Measurements from ENCODE around the gene STEEP1.

The STEEP1 gene

DNA sequence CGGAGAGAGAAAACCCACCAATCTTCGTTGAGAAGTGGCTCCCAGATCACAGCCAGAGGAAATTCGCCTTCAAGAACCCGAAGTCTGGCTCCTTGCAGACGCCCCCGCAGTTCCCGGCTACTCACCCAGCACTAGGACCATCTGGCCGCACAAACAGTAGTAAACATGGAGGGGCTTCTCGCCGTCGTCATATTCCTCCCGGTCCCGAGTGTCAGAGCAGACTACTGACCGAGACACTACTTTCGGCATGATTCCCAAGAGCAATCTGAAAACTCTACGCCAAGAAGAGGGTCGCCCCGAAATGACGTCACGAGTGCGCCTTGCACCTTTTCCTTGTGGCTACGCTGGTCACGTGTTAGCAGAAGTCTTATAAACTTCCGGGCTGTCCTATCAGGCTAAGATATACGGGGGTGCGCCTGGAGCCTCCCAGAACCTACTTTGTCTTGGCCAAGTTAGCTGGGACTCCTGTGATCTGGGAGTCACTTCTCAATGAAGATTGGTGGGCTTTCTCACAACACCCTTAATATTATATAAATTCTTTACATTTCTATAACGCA lies at the start of gene STEEP1:
STEEP1 (minus strand) TSS at position 303 of the 557 bp plus-strand sequence; CDS start at position 249, 54 bp downstream.
- DNase-seq (ENCODE audit: low read depth in 2 of 2, low spot score in 1 of 2): peak; percentile 73 to 74

GRCh38 chrX:119614776-119615175 lies 49.6 kb upstream of the STEEP1 start:
- DNase-seq (ENCODE audit: low read depth in 2 of 2, low spot score in 1 of 2): no peak

GRCh38 chrX:119607018-119607389 lies 41.8 kb upstream of the STEEP1 start:
- DNase-seq (ENCODE audit: low read depth in 2 of 2, low spot score in 1 of 2): no peak

GRCh38 chrX:119606280-119607017 lies 41.2 kb upstream of the STEEP1 start, which contains the start of gene NKRF:
TSS of gene NKRF (minus strand) at chrX:119606424.
- peak; percentile 78 to 79 for DNase-seq (ENCODE audit: low read depth in 2 of 2, low spot score in 1 of 2)

DNA sequence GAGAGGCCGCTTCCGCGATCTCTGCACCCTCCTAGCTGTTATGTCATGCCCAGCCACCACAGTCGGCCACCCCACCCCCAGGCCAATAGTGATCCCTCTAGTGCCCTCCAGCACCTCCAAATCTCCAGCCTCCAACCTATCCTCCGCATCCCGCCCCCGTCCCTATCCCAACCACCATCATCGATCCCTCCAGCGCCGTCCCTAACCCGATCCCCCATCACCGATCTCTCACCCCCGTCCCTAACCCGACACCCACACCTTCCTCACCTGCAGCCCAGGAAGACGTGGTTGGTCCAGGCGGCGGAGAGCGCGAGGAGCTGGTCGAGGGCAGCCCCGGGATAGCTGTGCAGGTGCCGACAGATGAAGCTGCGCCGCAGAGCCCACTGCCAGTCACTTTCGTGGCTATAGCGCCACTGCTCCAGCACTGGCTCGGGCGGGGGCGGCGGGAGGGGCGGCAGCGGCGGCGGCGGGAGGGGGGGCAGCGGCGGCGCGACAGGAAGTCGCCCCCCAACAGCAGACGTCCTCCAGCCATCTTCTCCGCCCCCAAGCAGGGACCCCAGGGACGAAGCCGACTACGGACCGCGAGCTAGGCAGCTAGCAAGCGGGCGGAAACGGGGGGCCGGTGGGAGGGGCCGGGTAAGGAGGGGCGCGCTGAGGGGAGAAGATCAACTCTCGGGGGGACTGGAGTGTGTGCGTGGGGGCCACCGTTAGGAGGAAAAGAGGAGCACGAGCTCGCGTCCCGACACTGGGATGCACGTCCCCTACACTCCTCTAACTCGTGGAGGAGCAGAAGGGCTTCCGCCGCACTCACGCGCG lies 40.5 kb upstream of the STEEP1 start:
- peak; percentile 9 to 23 for DNase-seq (ENCODE audit: low read depth in 2 of 2, low spot score in 1 of 2)

- DNase-seq (ENCODE audit: low read depth in 2 of 2, low spot score in 1 of 2): no peak
Observed at GRCh38 chrX:119604766-119605463, 39.7 kb upstream of the STEEP1 start.

- DNase-seq (ENCODE audit: low read depth in 2 of 2, low spot score in 1 of 2): no peak
Observed at GRCh38 chrX:119602701-119603255, 37.6 kb upstream of the STEEP1 start.

DNA sequence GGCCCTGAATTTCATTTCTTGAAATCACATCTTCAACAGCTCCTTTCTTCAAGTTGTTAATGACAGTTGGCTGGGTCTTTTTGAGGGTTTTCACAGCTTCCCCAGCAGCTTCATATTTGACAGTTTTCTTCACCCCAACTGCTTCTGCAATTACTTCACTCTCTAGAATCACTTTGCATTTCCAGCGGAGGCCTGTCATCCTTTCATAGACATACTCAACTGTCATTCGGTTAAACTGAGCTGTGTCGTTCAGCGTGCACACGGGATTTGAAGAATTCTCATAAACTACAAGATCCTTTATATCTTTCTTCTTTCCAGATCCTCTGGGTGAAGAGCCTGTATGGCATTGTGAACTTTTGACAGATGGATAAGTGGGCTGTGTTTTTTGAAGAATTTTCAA lies 24.6 kb upstream of the STEEP1 start:
- DNase-seq (ENCODE audit: low read depth in 2 of 2, low spot score in 1 of 2): no peak

DNA sequence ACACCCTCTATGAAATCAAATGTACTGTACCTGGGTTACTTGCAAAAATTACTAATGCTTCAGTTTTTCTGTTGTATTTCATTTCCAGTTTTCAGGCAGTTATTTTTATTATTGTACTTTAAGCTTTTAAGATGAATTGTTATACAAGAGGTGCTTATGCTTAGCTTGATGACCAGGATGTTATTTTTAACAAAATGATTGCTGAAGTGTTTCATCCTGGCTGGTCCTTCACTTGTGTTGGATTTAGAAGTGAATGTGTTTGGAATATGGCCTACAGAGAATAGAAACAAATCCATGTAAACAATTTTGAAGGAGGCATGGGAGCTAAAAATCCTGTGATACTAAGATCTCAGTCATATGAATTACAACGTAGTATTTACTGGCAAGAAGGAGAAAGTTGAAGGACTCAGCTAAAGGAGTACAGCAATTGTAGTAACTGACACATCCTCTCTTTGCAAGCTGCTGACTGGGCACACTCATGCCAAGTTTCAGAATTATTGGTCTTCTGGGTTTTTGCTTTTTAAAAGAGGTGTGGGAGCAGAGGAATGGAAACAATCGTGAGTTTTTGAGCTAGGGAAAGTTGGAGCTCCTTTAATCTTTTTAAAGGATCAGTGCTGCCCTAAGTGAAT lies 18.3 kb upstream of the STEEP1 start:
- no peak for DNase-seq (ENCODE audit: low read depth in 2 of 2, low spot score in 1 of 2)

- no peak for DNase-seq (ENCODE audit: low read depth in 2 of 2, low spot score in 1 of 2)
Observed at GRCh38 chrX:119579414-119579813, 14.2 kb upstream of the STEEP1 start.

DNA sequence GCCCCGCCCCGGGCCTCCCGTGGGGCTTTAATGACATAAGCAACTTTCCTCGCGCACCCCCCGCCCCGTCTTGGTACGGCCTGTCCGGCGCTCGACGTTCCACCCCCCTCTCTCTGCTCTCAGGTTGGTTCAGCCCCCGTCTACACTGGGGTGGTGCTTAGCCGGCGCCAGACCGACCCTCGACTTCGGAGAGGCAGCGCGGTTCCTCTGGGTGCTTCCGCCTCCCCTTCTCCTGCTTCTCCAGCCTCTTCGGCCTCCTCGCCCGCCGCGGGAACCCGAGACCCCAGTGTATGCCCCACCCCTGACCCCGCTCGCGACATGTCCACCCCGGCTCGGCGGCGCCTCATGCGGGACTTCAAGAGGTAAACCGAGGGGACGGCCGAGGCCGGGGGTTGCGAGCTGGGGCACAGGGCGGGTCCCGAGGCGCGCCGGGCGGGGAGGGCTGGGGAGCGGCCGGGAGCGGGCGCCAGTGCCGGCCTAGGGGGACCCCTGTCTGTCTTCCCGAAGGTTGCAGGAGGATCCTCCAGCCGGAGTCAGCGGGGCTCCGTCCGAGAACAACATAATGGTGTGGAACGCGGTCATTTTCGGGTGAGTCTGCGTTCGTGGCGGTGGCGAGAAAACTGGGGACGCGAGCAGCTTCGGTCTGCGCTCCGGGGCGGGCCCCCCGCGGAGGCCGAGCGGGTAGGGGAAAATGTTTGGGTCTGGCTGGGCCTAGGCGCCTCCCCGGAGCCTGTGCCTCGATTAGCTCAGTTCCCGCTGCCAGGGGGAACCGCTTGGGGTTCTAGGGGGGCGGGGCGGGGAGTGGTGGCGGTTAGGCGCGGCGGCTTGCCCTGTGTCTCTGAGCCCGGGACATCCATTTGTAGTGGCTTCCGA lies 9.4 kb upstream of the STEEP1 start, which contains the start of gene UBE2A:
UBE2A (plus strand) TSS at position 170 of the 873 bp plus-strand sequence; CDS start at position 319, 149 bp downstream.
- DNase-seq (ENCODE audit: low read depth in 2 of 2, low spot score in 1 of 2): peak; percentile 69 to 82

- no peak for DNase-seq (ENCODE audit: low read depth in 2 of 2, low spot score in 1 of 2)
Observed at GRCh38 chrX:119573840-119574393, 8.7 kb upstream of the STEEP1 start.

GRCh38 chrX:119573222-119573621 lies 8.0 kb upstream of the STEEP1 start:
- DNase-seq (ENCODE audit: low read depth in 2 of 2, low spot score in 1 of 2): no peak

DNA sequence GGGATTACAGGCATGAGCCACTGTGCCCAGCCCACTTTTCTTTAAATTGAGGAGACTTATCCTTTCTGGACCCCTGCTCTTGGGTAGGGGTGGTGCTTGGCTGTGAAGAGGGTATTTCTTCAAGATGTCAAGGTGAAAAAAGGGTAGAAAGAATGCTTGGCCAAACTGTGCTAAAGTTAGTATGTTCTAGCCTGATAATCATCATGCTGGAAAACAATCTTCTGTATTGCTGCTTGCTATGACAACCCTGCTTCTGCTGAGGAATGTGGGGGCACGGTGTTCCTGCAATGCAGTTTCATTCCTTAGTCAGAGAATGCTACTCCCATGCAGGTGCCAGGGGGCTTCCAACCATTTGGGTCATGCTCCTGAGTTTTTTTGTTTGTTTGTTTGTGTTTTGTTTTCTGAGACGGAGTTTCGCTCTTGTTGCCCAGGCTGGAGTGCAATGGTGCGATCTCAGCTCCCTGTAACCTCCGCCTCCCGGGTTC lies 5.2 kb upstream of the STEEP1 start:
- no peak for DNase-seq (ENCODE audit: low read depth in 2 of 2, low spot score in 1 of 2)

DNA sequence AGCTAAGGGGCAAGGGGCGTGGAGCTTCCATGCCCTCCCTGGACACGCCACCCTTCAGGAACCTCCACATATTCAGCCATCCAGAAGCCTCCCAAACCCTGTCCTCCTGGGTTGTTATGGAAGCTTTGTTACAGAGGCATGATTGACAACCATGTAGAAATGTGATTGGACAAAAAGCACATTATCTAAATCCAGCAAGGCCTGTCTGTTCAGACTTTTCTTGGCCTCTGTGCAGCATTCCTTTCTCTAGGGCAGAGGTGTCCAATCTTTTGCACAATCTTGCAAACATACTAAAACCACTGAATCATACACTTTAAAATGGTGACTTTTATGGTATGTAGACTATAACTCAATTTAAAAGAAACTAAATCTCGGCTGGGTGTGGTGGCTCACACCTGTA lies 12.7 kb downstream of the STEEP1 start:
- DNase-seq (ENCODE audit: low read depth in 2 of 2, low spot score in 1 of 2): no peak

GRCh38 chrX:119549327-119550016 lies 15.7 kb downstream of the STEEP1 start:
- DNase-seq (ENCODE audit: low read depth in 2 of 2, low spot score in 1 of 2): no peak

- no peak for DNase-seq (ENCODE audit: low read depth in 2 of 2, low spot score in 1 of 2)
Observed at GRCh38 chrX:119541188-119541587, 24.0 kb downstream of the STEEP1 start.

- no peak for DNase-seq (ENCODE audit: low read depth in 2 of 2, low spot score in 1 of 2)
Observed at GRCh38 chrX:119539872-119540271, 25.3 kb downstream of the STEEP1 start.

Data from stimulated activated CD8-positive, alpha-beta memory T cell treated with anti-CD3 and anti-CD28 coated beads, Interleukin-4, amount 100 ng/mL, for 4 hours (primary cell).